BLaER1 (cell line): ENCODE results near the gene BTBD9.

Source experiments
- H3K27ac ChIP-seq: shearing (Covaris generic); formaldehyde crosslinking; 2 replicates; pipeline ENCODE4 v1.8.1; 2022
- H3K27me3 ChIP-seq: shearing (Covaris generic); formaldehyde crosslinking; 2 replicates; pipeline ENCODE4 v1.8.1; 2022
- H3K36me3 ChIP-seq: shearing (Covaris generic); formaldehyde crosslinking; 2 replicates; pipeline ENCODE4 v1.8.1; 2022
- H3K4me1 ChIP-seq: shearing (Covaris generic); formaldehyde crosslinking; 2 replicates; pipeline ENCODE4 v1.8.1; 2022
- H3K4me2 ChIP-seq: shearing (Covaris generic); formaldehyde crosslinking; 2 replicates; pipeline ENCODE4 v1.8.1; 2022
- H3K4me3 ChIP-seq: shearing (Covaris generic); formaldehyde crosslinking; 2 replicates; pipeline ENCODE4 v1.8.1; 2022
- H3K9ac ChIP-seq: shearing (Covaris generic); formaldehyde crosslinking; 2 replicates; pipeline ENCODE4 v1.8.1; 2022
- H3K9me3 ChIP-seq: shearing (Covaris generic); formaldehyde crosslinking; 2 replicates; pipeline ENCODE4 v1.8.1; 2022
- H4K20me1 ChIP-seq: shearing (Covaris generic); formaldehyde crosslinking; 2 replicates; pipeline ENCODE4 v1.8.1; 2022
- Cebpa-rat ChIP-seq: shearing (Covaris generic); IDR thresholded peaks from 2 replicates; pipeline ENCODE4 v1.8.1; 2022

BTBD9 gene

DNA sequence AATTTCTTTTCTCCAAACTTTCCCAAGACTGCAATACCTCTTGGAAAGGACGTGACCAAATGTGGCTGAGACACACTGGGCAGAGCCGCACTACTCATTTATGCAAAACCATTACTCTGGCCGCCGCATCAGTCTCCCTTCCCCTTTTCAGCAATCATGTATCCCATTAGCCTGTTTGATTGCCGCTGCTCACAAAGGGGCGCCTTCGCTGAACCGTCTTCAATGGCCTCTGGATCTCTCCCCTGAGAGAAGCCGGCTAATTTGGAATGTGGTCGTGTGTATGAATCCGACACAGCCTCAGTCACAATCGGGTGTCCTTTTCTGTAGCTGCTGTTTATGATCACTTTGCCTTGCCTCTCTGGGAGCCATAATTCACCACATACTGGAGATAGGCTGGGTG lies 459.1 kb downstream of the BTBD9 start:
- Histone ChIP-seq H3K36me3 (no peaks in the 10 kb centered on the region), H3K27ac (no peak overlapping the region), H3K4me3 (no peak overlapping the region), H4K20me1 (no peaks in the 10 kb centered on the region), H3K9ac (no peak overlapping the region), H3K4me2 (no peak overlapping the region), H3K27me3 (no peaks in the 10 kb centered on the region), H3K9me3 (no peaks in the 10 kb centered on the region), H3K4me1 (no peaks in the 10 kb centered on the region)
- TF ChIP-seq Cebpa-rat: no peak

- no peaks in the 10 kb centered on the region for H4K20me1 ChIP-seq
- H3K27me3 ChIP-seq: no peaks in the 10 kb centered on the region
- H3K9ac ChIP-seq: no peak overlapping the region
- H3K36me3 ChIP-seq: no peaks in the 10 kb centered on the region
- H3K27ac ChIP-seq: no peak overlapping the region
- no peak for TF ChIP-seq Cebpa-rat
- H3K4me2 ChIP-seq: no peak overlapping the region
- no peak overlapping the region for H3K4me3 ChIP-seq
- no peaks in the 10 kb centered on the region for H3K9me3 ChIP-seq
- no peaks in the 10 kb centered on the region for H3K4me1 ChIP-seq
These were observed 459.8 kb downstream of the BTBD9 start for GRCh38 chr6:38179794-38180430.

DNA sequence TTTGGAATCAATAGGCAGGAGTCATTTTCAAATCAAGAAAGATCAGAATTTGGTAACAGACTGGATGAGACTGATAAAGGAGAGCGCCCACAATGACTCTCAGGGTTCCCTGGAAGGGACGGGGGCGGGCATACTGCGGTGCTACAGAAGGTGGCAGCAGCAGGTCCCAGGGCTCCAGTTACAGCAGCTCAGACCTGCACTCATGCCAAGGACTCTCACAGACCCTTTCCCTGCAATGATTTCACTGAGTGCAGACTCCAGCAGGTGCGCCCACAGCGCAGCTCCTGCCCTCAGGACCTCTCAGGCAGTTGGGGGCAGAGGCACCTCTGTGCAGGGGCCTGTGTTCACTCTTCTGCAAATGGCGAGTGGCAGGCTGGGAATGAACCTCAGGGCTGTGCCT lies 460.4 kb downstream of the BTBD9 start:
- Histone ChIP-seq H3K4me2 (no peak overlapping the region), H3K27ac (no peak overlapping the region), H3K36me3 (no peaks in the 10 kb centered on the region), H3K9me3 (no peaks in the 10 kb centered on the region), H3K9ac (no peak overlapping the region), H3K4me1 (no peaks in the 10 kb centered on the region), H3K27me3 (no peaks in the 10 kb centered on the region), H3K4me3 (no peak overlapping the region), H4K20me1 (no peaks in the 10 kb centered on the region)
- no peak for TF ChIP-seq Cebpa-rat

- H3K27me3 ChIP-seq: no peaks in the 10 kb centered on the region
- no peaks in the 10 kb centered on the region; the same call in 1 of the 2 replicates for H3K36me3 ChIP-seq
- H4K20me1 ChIP-seq: no peaks in the 10 kb centered on the region
These were observed 461.2 kb downstream of the BTBD9 start for GRCh38 chr6:38178584-38178886.

GRCh38 chr6:38177882-38178583 lies 461.7 kb downstream of the BTBD9 start:
- no peak overlapping the region for H3K27ac ChIP-seq
- H3K4me2 ChIP-seq: no peak overlapping the region
- no peaks in the 10 kb centered on the region for H3K9me3 ChIP-seq
- H3K9ac ChIP-seq: no peak overlapping the region
- H3K4me3 ChIP-seq: no peak overlapping the region
- no peaks in the 10 kb centered on the region for H3K27me3 ChIP-seq
- no peaks in the 10 kb centered on the region for H4K20me1 ChIP-seq
- TF ChIP-seq Cebpa-rat: no peak
- H3K36me3 ChIP-seq: peaks cover under 1% of the 10 kb centered on the region; the same call in 1 of the 2 replicates
- H3K4me1 ChIP-seq: no peaks in the 10 kb centered on the region

More at GRCh38 chr6:38178584-38178886, 461.2 kb downstream of the BTBD9 start:
- no peak for TF ChIP-seq Cebpa-rat
- Histone ChIP-seq H3K9ac (no peak overlapping the region), H3K9me3 (no peaks in the 10 kb centered on the region), H3K4me2 (no peak overlapping the region), H3K27ac (no peak overlapping the region), H3K4me3 (no peak overlapping the region), H3K4me1 (no peaks in the 10 kb centered on the region)

- Histone ChIP-seq H3K9ac (no peak overlapping the region), H3K27ac (no peak overlapping the region), H3K27me3 (no peaks in the 10 kb centered on the region), H3K9me3 (no peaks in the 10 kb centered on the region), H4K20me1 (no peaks in the 10 kb centered on the region), H3K4me2 (no peak overlapping the region), H3K4me3 (no peak overlapping the region), H3K36me3 (peaks cover 4% of the 10 kb centered on the region; the same call in 1 of the 2 replicates), H3K4me1 (no peaks in the 10 kb centered on the region)
- TF ChIP-seq Cebpa-rat: no peak
These were observed 462.7 kb downstream of the BTBD9 start for GRCh38 chr6:38176797-38177751.

DNA sequence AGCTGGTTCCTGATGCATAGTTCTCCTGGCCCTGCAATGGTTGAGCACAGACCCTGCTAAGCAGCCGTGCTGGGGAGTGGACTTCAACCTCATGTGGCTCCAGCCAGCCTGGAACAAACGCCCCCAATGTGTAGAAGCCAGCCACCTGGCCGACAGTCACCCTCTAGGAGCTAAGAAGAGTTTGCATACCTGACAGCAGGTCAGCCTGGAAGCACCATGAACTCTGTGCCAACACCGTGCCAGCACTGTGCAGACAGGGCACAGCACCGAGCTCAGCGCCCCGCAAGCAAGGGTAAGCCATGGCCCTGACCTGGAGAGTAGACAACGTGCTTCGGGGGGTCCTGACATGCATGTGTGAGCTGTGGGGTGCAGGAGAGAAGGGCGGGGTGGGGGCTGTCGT lies 463.9 kb downstream of the BTBD9 start:
- no peak overlapping the region for H3K4me3 ChIP-seq

DNA sequence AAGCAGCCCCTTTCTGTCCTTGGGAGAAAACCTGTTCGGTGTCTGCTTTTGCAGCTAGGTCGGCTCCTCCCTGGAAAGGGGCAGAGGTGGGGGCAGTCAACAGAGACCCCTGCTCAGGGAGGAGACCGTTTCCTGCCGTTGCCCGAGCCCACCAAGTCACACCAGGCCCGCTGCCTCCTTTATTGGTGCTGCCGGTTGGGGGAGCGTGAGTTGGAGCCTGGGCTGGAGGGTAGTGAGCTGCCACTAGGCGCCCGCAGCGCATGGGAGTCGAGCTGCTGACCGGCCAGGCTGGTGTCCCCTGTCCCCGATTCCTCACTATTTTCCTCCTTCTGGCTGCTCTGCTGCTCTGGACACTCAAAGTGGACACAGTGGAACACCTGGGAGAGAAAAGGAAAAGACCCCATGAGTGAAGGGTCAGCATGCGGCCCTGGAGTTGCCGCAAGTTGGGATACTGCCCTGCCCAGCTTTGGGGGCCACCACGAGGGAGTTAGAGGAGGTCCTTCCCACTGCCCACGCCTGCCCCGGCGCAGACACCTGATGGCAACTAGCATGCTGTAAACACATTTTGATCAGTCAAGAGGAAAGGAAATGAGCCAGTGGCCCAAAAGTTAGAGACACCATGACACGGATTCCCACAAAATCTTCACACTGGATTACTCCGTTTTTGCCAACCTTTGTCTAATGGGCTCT lies 464.8 kb downstream of the BTBD9 start:
- H3K36me3 ChIP-seq: peaks cover 4% of the 10 kb centered on the region; the same call in 1 of the 2 replicates
- H3K27ac ChIP-seq: no peak overlapping the region
- no peaks in the 10 kb centered on the region for H3K9me3 ChIP-seq
- no peak overlapping the region for H3K4me3 ChIP-seq
- no peaks in the 10 kb centered on the region for H4K20me1 ChIP-seq
- H3K9ac ChIP-seq: no peak overlapping the region
- H3K4me2 ChIP-seq: no peak overlapping the region
- TF ChIP-seq Cebpa-rat: no peak
- H3K27me3 ChIP-seq: no peaks in the 10 kb centered on the region
- no peaks in the 10 kb centered on the region for H3K4me1 ChIP-seq

More for the DNA sequence above, 463.9 kb downstream of the BTBD9 start:
- Histone ChIP-seq H3K4me1 (no peaks in the 10 kb centered on the region), H3K36me3 (peaks cover 4% of the 10 kb centered on the region; the same call in 1 of the 2 replicates), H3K27ac (no peak overlapping the region), H3K9me3 (no peaks in the 10 kb centered on the region), H3K9ac (no peak overlapping the region), H4K20me1 (no peaks in the 10 kb centered on the region), H3K4me2 (no peak overlapping the region), H3K27me3 (no peaks in the 10 kb centered on the region)
- no peak for TF ChIP-seq Cebpa-rat

- Histone ChIP-seq H3K4me1 (no peaks in the 10 kb centered on the region), H3K36me3 (peaks cover 4% of the 10 kb centered on the region; the same call in 1 of the 2 replicates), H4K20me1 (no peaks in the 10 kb centered on the region), H3K9me3 (no peaks in the 10 kb centered on the region), H3K9ac (no peak overlapping the region), H3K27me3 (no peaks in the 10 kb centered on the region), H3K4me2 (no peak overlapping the region), H3K4me3 (no peak overlapping the region), H3K27ac (no peak overlapping the region)
- no peak for TF ChIP-seq Cebpa-rat
These were observed 465.4 kb downstream of the BTBD9 start for GRCh38 chr6:38174315-38174714.
